Gastroesophageal sphincter (tissue), 4 donors: ENCODE results near the gene MYD88. TPM values are rescaled to one million over a fixed set of nuclear protein-coding genes. Genes with fewer than 3 reads are reported as not detected.

ENCODE experiments used
- ATAC-seq: fragments of 150-250 bp; one replicate; pipeline ENCODE4 v1.9.1; 2016; ENCODE audit warnings: mild to moderate bottlenecking, moderate library complexity
- H3K27ac ChIP-seq, 4 donors: fragments of 200-600 bp; sonication (generic) in 3 of 4; 1 replicate in 3 of 4; 2 replicates in 1 of 4; pipeline ENCODE4 v1.5.1; 2016 to 2019
- H3K27me3 ChIP-seq: fragments of 200-600 bp; sonication (generic); one replicate; pipeline ENCODE4 v1.5.1; 2019
- H3K36me3 ChIP-seq, 2 donors: fragments of 200-600 bp; sonication (generic); one replicate each; pipeline ENCODE4 v1.5.1; 2019; ENCODE audit warnings: control low read depth in 1 of 2
- H3K4me1 ChIP-seq, 3 donors: fragments of 200-600 bp; sonication (generic); 1 replicate in 2 of 3; 2 replicates in 1 of 3; pipeline ENCODE4 v1.5.1; 2016 to 2019; ENCODE audit warnings: control low read depth in 2 of 3
- H3K4me3 ChIP-seq, 2 donors: fragments of 200-600 bp; sonication (generic); one replicate each; pipeline ENCODE4 v1.5.1; 2019; ENCODE audit warnings: mild to moderate bottlenecking in 1 of 2, moderate library complexity in 1 of 2
- H3K9me3 ChIP-seq, 3 donors: fragments of 200-600 bp; sonication (generic); one replicate each; pipeline ENCODE4 v1.5.1; 2017 to 2019; ENCODE audit warnings: control low read depth in 2 of 3
- CTCF ChIP-seq, 4 experiments: fragments of 200-600 bp in 2 of 4; fragments of 450-650 bp in 2 of 4; sonication (generic) in 1 of 4; IDR thresholded peaks; one replicate each; pipeline ENCODE4 v1.5.1; 2017 to 2019; ENCODE audit warnings: antibody characterized with exemption in 4 of 4, mild to moderate bottlenecking in 2 of 4, moderate library complexity in 2 of 4
- EP300 ChIP-seq: sonication (generic); formaldehyde crosslinking; IDR thresholded peaks from one replicate; pipeline ENCODE4 v1.6.1; 2017; ENCODE audit warnings: antibody characterized with exemption, mild to moderate bottlenecking
- POLR2A ChIP-seq, 2 donors: fragments of 450-650 bp; IDR thresholded peaks; one replicate each; pipeline ENCODE4 v1.6.1; 2017; ENCODE audit warnings: antibody characterized with exemption in 2 of 2, mild to moderate bottlenecking in 2 of 2, moderate library complexity in 1 of 2
- POLR2AphosphoS5 ChIP-seq: sonication (generic); formaldehyde crosslinking; IDR thresholded peaks from one replicate; pipeline ENCODE4 v1.6.1; 2017; ENCODE audit warnings: antibody characterized with exemption
- WGBS, 2 donors: methylation state at CpG; one replicate each; pipeline ENCODE4 v1.1.5; 2018; ENCODE audit warnings: low coverage in 1 of 2; 5-methylcytosine and 5-hydroxymethylcytosine counted together
- total RNA-seq, 4 donors: library from RNA; depleted of rRNA; stranded (reverse); fragments of >200 nt; gene quantifications; one replicate each; pipeline ENCODE4 v1.1.0, GENCODE V29; 2016

MYD88 gene
- total RNA-seq, 4 donors from 2014 or later: 18.5 to 36.8 (median 29.6) TPM

- TF ChIP-seq EP300: no peak
- no peak for TF ChIP-seq POLR2A (IDR thresholded peaks at IDR 0.05)
- no peak for TF ChIP-seq CTCF (IDR thresholded peaks at IDR 0.05)
- TF ChIP-seq POLR2AphosphoS5: no peak
- no peaks in the 10 kb centered on the region for H3K36me3 ChIP-seq
- no peak for ATAC-seq
- H3K9me3 ChIP-seq: no peaks in the 10 kb centered on the region
- WGBS, 2 donors: 74 to 80% methylated on average over 1 of the region's 1 CpG
- no peaks in the 10 kb centered on the region for H3K27me3 ChIP-seq
- H3K4me1 ChIP-seq: peaks cover 2 to 83% (median 5%) of the 10 kb centered on the region in 3 donors
- no peak overlapping the region for H3K4me3 ChIP-seq
- peak overlapping the region in 2 of 4 donors; percentile 5 to 22 for H3K27ac ChIP-seq
Observed at GRCh38 chr3:38169027-38169317, 30.5 kb downstream of the MYD88 start.

GRCh38 chr3:38170722-38171121 lies 32.3 kb downstream of the MYD88 start:
- Histone ChIP-seq H3K27me3 (no peaks in the 10 kb centered on the region), H3K4me3 (no peak overlapping the region), H3K36me3 (no peaks in the 10 kb centered on the region), H3K9me3 (no peaks in the 10 kb centered on the region), H3K27ac (no peak overlapping the region), H3K4me1 (peaks cover 2 to 91% (median 13%) of the 10 kb centered on the region in 3 donors)
- TF ChIP-seq POLR2AphosphoS5: no peak
- ATAC-seq: no peak
- 81% methylated on average over 4 of the region's 4 CpGs; no CpG with 5 or more reads in 1 of the 2 donors for WGBS, 2 donors

- H3K4me3 ChIP-seq: no peak overlapping the region
- H3K4me1 ChIP-seq: peaks cover 2 to 84% (median 13%) of the 10 kb centered on the region in 3 donors
- ATAC-seq: no peak
- H3K27me3 ChIP-seq: no peaks in the 10 kb centered on the region
- WGBS, 2 donors: 81 to 86% methylated on average over 2 of the region's 2 CpGs
- H3K27ac ChIP-seq: no peak overlapping the region
- no peak for TF ChIP-seq EP300
- no peak for TF ChIP-seq POLR2A (IDR thresholded peaks at IDR 0.05)
- TF ChIP-seq CTCF (IDR thresholded peaks at IDR 0.05): no peak
- no peak for TF ChIP-seq POLR2AphosphoS5
- H3K9me3 ChIP-seq: no peaks in the 10 kb centered on the region
- H3K36me3 ChIP-seq: no peaks in the 10 kb centered on the region
Observed at GRCh38 chr3:38171622-38172021, 33.2 kb downstream of the MYD88 start.

- H3K4me1 ChIP-seq: peaks cover 2 to 72% (median 8%) of the 10 kb centered on the region in 3 donors
- no peaks in the 10 kb centered on the region for H3K36me3 ChIP-seq
- no peak overlapping the region for H3K4me3 ChIP-seq
- no peaks in the 10 kb centered on the region for H3K9me3 ChIP-seq
- no peak for ATAC-seq
- TF ChIP-seq CTCF (IDR thresholded peaks at IDR 0.05): no peak
- no peak for TF ChIP-seq POLR2AphosphoS5
- no peak for TF ChIP-seq POLR2A (IDR thresholded peaks at IDR 0.05)
- TF ChIP-seq EP300: no peak
- WGBS, 2 donors: 71 to 72% methylated on average over 3 to 4 of the region's 5 CpGs
- H3K27ac ChIP-seq: no peak overlapping the region
- no peaks in the 10 kb centered on the region for H3K27me3 ChIP-seq
Observed at GRCh38 chr3:38173834-38174418, 35.5 kb downstream of the MYD88 start.

- H3K4me3 ChIP-seq: no peak overlapping the region
- 33 to 38% methylated on average over 2 of the region's 2 CpGs for WGBS, 2 donors
- no peaks in the 10 kb centered on the region for H3K9me3 ChIP-seq
- no peaks in the 10 kb centered on the region for H3K27me3 ChIP-seq
- no peak overlapping the region for H3K27ac ChIP-seq
- no peaks in the 10 kb centered on the region for H3K36me3 ChIP-seq
- peaks cover 0 to 46% (median 8%) of the 10 kb centered on the region in 3 donors for H3K4me1 ChIP-seq
- no peak for ATAC-seq
- TF ChIP-seq CTCF (IDR thresholded peaks at IDR 0.05): no peak
- TF ChIP-seq POLR2AphosphoS5: no peak
- TF ChIP-seq POLR2A (IDR thresholded peaks at IDR 0.05): no peak
- TF ChIP-seq EP300: no peak
Observed at GRCh38 chr3:38177181-38177580, 38.7 kb downstream of the MYD88 start.
